ENCODE results near the gene CDC45.
A peak's percentile ranks its signal among the peaks of the same experiment; 100 is the strongest.

The CDC45 gene

DNA sequence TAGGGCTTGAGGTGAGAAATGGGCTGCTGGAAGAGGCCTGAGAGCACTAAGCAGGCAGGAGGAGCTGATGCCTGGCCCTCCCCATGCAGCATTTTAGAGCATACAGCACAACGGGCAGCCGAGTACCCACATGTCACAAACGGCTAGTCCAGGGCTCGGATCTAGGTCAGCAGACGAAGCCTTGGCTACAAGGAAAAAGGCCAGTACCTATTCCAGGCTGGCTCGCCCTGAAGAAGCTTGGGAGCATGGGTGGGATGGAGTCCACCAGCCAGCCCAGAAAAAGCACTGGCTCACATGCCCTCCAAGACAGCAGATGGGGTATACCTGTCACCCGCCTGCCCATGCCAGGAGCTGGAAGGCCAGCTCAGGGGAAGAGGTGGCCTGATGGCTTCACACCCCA, 10.3 kb upstream of the CDC45 start:
- DNase-seq, result no peak

DNA sequence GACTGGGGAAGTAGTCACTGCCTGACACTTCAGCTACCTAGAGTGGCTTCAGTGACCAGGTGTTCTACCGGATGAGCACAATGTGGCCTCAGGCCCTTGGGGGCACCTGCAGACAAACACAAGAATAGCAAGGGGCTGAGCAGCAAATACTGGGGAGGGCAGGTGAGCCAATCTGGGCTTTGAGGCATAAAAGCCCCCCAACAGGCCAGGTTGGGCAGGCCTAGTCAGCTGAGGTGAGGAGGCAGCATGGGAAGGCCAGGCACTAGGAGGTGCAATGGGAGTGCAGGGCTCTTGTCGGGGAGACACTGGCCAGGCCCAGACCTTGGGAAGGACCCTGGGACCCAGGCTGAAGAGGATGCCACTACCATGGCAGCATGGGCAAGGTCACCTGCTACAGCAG, 9.7 kb upstream of the CDC45 start:
- DNase-seq, result no peak

DNA sequence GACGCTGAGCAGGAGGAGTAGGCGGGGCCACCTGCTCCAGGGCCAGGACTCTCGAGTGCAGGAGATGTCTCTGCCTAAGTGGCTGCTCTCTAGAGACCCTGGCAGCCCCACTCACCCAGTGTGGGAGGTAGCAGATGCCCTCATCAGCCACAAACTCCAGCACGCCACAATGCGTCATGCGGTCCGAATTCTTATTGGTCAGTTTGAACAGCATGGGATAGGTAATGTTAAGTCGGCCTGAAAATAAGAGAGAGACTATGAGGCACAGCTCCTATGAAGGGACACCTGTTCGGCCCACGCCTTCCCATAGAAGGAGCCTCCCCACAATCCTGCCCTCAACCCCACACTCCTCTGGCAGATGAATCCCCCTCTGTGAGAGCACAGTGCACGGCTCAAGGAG, 8.1 kb upstream of the CDC45 start:
- DNase-seq, result no peak

DNA sequence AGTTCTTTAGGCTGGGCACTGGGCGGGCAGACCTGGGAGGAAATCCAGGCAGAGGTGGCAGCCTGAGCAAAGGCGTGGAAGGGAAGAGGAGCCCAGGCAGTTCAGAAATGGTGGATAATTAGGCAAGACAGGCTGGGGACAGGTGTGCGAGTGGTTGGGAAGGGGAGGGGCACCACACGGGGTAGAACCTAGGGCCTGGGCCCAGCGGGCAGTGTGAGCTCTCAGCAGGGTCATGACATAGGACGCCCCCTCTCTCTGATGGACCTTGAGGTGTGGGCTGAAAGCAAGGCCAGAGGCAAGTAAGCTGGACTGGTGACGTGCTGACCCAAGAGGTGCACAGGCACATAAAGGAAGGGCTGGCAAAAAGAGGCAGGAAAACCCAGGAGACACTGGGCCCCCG, 7.5 kb upstream of the CDC45 start:
- no peak for DNase-seq

DNA sequence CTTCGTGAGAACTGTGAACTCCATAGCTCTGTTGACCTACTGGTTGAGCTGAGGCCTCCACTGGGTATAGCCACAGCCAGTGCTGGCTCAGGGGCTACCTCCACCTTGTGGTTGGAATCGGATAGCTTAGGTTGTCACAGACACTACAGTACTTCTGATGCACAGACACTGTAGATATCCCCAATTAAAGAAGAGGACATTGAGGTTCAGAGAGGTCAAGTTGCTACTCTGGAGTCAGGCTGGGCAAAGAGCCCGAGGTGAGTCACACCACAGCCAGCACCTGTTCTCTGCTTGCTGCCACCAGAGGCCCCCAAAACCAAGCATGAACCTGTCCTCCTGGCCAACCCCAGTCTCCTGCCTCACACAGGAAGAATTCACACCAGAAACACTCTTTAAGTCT, 6.1 kb upstream of the CDC45 start:
- DNase-seq, result no peak

DNA sequence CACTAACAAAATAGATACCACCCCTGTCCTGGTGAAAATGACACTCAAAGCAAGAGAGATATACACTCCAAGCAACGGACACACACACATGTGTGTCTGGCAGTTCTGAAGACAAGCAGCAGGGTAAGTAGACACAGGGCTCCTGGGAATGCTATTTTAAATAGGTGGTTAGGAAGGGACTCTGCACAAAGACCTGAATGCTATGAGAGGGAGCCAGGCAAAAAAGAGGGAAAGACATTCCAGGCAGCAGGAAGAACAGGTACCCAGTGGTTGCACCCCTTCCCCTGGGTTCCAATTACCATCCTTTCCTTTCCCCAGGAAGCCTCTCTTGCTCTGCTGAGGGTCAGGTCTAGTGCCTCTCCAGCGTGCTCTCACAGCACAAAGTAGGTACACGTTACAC, 3.7 kb upstream of the CDC45 start:
- DNase-seq, result no peak

DNA sequence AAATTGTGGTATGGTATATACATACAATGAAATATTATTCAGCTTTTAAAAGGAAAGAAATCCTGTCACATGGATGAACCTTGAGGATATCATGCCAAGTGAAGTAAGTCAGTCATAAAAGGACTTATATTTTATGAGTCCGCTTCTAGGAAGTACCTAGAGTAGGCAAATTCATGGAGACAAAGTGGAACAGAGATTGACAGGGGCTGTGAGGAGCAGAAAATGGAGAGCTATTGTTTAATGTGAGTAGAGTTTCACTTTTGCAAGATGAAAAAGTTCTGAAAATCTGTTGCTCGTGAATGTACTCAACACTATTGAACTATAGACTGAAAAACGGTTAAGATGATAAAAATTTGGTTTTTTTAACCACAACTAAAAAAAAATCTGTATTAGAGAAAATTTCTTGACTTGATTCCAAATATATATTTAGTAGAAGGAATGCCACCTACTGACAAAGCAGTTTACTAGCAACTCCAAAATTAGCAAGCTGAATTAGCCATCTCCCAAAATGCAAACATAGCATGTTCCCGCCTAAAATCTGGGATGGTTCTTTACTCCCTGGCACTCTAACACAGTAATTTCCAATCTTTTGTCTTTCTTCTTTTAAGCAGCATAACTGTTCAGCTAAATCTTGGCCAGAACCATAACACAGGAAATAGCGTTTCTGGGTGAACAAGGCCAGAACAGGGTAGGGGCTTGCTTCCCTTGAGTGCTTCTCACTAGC, 2.2 kb upstream of the CDC45 start:
- no peak for DNase-seq

DNA sequence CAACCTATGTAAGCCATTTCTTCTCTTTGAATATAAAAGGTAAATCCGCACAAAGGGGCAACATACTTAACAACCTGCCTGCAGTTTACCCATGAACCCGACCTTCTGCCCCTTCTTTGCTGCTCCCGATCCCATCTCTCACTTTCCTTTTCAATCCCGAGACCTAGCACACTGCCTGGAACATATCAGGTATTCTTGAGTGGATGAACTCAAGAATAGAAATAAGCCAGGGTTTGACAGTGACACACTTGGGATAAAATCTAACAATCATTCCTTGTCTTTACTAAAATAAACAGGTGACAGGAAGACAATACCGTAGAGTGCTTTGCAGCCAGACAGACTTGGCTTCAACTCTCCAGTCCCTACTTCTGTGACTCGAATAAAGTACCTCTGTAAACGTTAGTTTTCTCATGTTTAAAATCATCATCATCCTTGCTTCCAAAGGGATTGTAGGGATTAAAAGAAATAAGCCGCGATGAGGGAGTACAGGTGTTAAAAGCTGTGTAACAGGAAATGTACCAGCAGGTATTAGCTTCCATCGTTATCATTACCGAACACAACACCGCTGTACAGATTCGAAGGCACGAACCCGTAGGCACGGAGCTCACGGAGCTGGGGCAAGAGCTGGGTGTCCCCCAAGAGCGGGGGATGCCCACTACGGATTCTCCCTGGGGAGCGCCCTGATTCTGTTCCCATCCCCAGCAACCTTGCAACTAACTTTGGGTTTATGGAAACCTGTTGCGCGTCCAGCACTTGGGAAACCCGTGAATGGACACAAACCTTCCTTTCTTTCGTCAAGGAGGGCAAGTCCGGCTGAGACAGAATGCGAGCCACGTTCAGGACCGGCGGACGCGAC, 1.4 kb upstream of the CDC45 start:
- DNase-seq, result no peak

DNA sequence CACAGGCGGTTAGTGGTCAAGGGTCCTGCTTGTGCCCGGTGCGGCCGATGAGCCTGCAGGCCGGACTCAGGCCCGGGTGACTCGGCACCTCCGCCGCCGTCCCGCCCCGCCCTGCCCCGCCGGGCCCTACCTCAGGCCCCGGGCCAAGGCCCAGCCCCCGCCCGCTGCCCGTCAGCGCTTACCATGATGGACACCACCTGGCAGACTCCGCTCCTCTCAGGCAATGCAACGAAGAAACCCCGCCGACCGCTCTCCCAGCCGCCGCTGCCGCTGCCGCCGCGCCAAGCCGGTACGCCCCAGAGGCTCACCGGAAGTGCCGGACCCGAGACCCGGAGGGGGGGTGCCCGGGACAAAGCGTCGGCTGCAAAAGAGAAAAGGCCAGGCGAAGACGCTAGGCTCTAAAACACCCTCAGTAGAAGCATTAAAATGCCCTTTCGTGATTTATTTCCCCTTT, 792 bp upstream of the CDC45 start, which contains the start of gene UFD1:
Gene UFD1 (minus strand): TSS at position 293 of the 454 bp plus-strand sequence. CDS start 108 bp downstream, at position 185.
- peak; percentile 51 for DNase-seq

DNA sequence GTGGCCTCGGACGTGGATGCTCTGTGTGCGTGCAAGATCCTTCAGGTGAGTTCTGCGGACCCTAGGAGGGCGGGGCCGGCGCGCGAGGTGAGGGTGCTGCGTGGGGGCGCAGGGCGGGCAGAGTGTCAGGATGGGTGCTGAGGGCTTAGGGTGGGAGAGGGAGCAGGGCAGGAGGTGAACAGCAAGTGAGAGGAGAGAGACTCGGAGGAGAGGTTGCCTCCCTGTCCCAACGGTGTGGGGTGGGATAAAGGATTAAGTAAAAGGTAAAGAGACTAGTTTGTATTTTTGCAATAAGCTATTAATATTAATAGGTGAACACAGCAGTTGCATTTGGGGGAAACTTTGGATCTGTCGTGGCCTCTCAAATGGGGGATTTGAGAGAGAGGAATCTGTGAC, 451 bp downstream of the CDC45 start:
- DNase-seq, result no peak

DNA sequence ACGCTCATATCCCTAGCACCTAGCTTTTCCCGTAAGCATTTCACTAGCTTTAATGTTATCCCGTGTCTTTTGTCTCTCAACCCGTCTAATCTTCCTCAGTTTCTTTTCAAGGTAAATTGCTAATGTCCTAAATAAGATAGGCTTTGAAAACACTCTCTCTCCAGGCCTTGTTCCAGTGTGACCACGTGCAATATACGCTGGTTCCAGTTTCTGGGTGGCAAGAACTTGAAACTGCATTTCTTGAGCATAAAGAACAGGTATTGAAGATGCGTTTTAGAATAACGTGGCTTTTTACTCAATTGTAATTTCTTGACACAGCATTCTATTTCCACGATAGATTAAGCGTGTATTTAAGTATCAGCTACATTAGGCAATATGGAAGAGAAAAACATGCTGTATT, 1.1 kb downstream of the CDC45 start:
- DNase-seq, result no peak

DNA sequence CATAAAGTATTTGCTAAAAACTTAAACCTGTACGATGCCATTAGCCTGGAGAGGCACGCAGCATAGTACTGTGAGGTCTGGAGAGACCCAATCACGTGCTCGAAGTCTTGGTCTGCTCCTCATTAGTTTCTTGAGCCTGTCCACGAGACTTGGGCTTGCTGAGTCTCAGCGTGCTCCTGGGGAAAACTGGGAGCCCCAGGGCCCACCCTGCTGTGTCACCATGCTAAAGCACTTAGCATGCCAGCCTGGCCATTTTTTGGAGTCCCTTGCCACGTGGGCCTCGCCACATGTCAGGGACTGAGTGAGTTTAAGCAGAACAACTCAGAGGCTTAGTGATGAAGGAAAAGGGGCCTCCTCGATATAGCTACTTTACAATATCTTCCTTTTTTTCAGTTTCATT, 2.6 kb downstream of the CDC45 start:
- DNase-seq, result no peak

DNA sequence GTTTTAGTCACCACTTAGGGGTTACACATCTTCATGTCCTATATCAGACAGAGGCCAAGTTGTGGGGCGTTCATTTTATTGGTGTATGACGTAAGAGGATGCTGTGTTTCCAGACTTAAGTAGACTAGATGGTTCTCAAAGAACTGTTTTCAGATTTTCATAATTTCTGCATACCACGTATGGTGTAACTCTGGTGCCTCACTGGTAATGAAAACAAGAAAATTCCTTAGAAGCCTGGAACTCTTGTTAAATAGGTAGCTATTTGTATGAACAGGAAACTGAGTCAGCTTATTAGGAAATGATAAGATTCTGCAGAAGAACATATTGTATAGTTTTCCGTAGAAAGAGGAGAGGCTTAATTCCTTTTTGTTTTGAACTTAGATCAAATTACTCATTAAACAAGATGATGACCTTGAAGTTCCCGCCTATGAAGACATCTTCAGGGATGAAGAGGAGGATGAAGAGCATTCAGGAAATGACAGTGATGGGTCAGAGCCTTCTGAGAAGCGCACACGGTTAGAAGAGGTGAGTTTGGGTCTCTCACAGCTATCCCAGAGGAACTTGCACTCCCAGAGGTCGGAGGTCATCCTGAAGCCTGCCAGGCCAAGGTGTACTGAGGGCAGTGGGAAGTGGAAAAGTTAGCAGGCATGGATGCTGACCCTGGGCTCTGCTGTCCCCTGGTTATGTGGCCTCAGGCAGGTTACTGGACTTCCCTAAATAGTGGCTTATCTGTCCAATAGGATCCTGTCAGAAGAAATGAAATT, 3.9 kb downstream of the CDC45 start:
- DNase-seq, result no peak

DNA sequence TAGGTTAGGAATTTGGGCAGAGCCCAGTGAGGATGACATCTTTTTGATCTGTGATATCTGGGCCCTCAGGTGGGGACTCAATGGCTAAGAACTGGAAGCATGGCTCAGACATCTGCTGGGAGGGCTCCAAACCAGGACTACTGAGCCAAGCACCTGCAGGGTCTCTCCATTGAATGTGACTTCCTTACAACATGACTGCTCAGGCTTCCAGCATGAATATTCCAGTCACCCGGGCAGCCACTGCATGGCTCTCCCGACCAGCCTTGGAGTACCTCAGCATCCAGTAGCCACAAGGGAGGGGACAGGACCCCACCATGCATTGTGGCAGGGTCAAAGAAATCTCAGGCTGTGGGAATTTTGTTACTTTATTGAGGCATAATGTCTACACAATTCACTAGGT, 8.6 kb downstream of the CDC45 start:
- no peak for DNase-seq

DNA sequence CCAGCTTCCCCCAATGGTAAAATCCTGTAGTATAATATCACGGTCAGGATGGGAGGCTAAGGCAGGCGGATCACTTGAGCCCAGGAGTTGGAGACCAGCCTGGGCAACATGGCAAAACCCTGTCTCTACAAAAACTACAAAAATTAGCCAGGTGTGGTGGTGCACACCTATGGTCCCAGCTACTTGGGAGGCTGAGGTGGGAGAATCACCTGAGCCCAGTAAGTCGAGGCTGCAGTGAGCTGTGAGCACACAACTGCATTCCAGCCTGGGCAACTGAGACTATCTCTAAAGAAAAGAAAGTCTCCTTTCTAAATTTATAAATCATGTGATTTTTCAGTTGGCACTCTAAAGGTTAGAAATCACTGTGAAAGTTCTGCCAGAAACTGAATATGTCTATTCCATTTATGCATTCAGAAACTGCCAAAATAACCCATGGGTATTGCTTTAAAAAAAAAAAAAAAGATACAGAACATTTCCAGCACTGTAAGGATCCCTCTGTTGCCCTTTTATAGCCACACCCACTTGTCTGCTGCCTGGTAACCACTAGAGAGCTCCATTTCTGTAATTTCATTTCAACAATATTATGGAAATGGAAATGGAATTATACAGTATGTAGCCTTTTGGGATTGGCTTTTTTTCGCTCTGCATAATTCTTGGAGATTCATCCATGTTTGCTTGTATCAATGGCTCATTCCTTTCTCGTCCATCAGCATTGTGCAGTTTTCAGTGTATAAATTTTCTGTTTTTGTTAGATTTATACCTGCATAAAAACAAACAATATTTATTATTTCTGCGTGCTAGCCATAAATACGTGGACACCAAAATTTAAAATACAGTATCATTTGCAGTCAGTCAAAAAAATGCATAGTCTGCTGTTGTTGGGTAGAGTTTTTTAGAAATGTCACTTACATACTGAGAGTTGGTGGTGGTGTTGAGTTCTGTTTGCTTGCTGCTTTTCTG, 9.4 kb downstream of the CDC45 start:
- DNase-seq, result no peak

DNA sequence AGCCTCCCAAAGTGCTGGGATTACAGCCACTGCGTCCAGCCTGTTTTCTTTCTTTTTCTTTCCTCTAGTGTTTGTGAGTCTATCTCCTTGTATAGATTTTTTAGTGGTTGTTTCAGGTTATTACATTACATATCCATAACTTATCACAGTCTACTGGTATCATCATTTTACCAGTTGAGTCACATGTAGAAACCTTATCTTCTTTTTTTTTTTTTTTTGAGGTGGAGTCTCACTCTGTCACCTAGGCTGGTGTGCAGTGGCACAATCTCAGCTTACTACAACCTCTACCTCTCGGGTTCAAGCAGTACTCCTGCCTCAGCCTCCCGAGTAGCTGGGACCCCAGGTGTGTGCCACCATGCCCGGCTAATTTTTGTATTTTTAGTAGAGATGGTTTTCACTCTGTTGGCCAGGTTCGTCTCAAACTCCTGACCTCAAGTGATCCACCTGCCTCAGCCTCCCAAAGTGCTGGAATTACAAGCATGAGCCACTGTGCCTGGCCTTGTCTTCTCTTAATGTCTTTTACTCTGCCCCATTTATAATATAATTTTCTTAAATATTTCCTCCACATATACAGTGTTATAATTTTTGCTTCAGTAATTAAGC, 11.0 kb downstream of the CDC45 start:
- no peak for DNase-seq

DNA sequence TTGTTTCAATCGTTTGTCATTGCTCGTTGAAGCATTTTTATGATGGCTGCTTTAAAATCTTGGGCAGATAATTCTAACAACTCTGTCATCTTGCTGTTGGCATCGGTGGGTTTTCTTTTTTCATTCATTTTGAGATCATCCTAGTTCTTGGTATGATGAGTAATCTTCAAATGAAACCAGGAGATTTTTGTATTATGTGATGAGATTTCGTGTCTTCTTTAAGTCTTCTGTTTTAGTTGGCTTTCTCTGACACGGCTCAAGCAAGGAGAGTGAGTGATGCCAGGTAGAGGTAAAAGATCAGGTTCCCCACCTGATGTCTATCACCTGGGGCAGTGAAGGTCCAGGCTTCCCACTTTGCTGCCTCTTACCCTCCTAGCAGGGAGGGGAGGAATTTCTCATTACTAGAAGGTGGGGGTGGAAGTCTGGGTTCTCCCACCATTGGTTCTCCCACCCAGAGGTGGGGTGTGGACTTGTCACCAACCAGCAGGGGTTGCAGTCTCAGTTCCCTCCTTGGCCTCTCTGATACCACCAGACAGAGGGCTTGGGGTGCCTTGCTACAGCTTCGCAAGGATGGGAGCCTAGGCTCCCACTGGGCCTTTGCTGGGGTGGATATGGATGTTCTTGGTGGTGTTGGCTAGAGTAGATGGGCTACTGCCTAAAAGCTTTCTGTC, 12.9 kb downstream of the CDC45 start:
- no peak for DNase-seq

DNA sequence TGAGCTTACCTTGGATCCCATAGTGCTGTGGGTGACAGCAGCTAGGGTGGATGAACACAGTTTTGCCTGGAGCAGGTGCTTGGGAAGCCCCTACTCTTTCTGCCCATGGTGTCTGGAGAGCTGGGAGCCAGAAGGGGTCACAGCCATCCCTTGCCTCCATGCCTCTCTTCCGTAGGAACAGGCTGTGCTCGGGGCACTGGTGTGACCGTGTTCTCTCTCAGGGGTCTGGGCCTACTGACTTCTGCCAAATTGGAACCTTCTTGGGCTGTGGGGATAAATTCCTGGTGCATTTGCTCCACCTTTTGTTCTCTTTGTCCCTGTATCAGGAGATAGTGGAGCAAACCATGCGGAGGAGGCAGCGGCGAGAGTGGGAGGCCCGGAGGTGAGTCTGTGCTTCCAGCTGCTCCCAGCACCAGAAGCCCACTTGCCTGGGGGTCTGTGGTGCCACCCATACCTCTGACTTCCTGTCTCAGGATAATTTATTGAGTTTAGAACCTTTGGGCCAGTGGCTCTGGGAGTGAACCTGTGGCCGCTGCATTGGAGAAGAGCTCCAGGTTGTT, 14.4 kb downstream of the CDC45 start:
- DNase-seq, result no peak

DNA sequence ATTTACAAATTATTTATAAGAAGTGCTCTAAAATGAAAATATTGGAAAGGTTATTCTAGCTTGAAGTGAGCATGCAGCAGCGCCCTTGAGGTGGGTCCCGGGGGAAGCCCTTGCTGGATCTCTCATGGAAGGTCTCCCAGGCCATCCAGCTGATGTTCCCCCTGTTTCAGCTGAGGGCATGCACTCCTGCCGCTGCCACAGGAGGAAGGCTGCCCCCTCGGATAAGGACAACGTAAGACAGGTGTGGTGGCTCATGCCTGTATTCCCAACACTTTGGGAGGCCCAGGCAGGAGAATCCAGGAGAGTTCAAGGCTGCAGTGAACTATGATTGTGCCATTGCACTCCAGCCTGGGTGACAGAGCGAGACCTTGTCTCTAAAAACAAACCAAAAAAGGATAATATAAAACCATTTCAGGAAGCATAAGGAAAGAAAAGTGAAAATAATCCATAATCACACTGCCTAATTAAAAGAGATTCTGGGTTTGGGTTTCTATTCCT, 15.0 kb downstream of the CDC45 start:
- no peak for DNase-seq

DNA sequence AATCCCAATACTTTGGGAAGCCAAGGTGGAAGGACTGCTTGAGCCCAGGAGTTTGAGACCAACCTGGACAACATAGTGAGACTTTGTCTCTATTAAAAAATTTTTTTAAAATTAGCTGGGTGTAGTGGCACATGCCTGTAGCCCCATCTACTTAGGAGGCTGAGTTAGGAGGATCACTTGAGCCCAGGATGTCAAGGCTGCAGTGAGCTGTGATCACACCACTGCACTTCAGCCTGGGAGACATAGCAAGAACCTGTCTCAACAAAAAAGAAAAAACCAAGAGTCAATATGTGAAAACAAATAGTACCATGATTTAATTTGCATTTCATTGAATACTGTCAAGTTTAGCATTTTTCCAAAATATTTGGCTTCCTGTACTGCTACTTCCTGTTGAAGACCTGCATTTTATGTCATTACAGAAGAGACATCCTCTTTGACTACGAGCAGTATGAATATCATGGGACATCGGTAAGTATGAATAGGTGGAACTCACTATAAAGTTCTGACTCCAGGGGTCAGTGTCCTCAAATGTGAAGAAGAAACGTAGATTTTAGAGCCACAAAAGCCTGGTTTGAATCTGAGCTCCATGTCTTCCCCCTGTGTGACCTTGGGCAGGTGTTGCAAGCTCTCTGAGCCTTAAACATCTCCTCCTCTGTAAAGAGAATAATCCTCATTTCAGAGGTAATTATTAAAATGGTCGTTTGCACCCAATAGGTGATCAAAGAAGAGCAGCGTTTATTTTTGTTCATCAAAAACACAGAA, 16.0 kb downstream of the CDC45 start:
- DNase-seq, result no peak
